Measurements from ENCODE around the gene RXYLT1.
"Not testable (repeated sequence)": the region's sequence is repeated elsewhere in the genome, so short reads cannot be mapped to it uniquely, and the experiment has no call there.

RXYLT1 gene

DNA sequence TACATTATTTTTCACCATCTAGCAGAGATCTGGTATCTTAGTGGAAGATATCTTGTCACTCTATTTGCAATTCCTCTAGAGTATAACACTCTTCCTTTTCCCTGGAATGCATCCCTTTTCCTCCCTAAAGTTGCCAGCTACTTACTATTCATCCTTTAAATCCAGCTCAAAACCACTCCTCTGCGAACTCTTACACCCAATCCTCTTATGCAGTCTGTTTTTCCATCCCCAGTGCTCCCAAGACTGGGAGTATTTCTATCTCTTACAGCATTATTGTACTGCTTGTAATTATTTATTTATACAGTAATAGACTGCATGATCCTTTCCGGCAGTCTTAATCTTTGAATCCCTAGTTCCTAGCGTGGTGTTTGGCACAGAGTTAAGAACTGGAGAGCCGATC is 61.9 kb downstream of the RXYLT1 start:
- Histone ChIP-seq H3K4me1 (ENCODE audit: control insufficient read depth in 1 of 2, insufficient read depth in 1 of 2, low read depth in 1 of 2, low read length in 1 of 2) (peaks cover 11 to 19% of the 10 kb centered on the region in 2 experiments), H3K36me3 (no peaks in the 10 kb centered on the region), H3K4me3 (ENCODE audit: low read depth in 1 of 2, low read length in 1 of 2) (no peak overlapping the region), H3K27me3 (peaks cover 70% of the 10 kb centered on the region), H3K27ac (no peak overlapping the region), H3K9me3 (no peaks in the 10 kb centered on the region)
- TF ChIP-seq, protein P1, sequence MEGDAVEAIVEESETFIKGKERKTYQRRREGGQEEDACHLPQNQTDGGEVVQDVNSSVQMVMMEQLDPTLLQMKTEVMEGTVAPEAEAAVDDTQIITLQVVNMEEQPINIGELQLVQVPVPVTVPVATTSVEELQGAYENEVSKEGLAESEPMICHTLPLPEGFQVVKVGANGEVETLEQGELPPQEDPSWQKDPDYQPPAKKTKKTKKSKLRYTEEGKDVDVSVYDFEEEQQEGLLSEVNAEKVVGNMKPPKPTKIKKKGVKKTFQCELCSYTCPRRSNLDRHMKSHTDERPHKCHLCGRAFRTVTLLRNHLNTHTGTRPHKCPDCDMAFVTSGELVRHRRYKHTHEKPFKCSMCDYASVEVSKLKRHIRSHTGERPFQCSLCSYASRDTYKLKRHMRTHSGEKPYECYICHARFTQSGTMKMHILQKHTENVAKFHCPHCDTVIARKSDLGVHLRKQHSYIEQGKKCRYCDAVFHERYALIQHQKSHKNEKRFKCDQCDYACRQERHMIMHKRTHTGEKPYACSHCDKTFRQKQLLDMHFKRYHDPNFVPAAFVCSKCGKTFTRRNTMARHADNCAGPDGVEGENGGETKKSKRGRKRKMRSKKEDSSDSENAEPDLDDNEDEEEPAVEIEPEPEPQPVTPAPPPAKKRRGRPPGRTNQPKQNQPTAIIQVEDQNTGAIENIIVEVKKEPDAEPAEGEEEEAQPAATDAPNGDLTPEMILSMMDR (IDR thresholded peaks at IDR 0.05): no peak

DNA sequence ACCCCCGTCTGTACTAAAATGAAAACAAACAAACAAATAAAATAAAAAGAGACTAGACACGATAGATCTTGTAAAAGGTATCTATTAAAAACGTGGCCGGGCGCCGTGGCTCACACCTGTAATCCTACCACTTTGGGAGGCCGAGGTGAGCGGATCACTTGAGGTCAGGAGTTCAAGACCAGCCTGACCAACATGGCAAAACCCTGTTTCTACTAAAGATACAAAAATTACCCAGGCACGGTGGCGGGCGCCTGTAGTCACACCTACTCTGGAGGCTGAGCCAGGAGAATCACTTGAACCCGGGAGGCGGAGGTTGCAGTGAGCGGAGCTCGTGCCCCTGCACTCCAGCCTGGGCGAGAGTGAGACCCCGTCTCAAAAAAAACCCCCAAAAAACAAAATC is 63.0 kb downstream of the RXYLT1 start:
- peaks cover 11 to 19% of the 10 kb centered on the region in 2 experiments for H3K4me1 ChIP-seq (ENCODE audit: control insufficient read depth in 1 of 2, insufficient read depth in 1 of 2, low read depth in 1 of 2, low read length in 1 of 2)
- not testable (repeated sequence) for H3K4me3 ChIP-seq (ENCODE audit: low read depth in 1 of 2, low read length in 1 of 2); H3K36me3 ChIP-seq; H3K27ac ChIP-seq; H3K9me3 ChIP-seq
- H3K27me3 ChIP-seq: peaks cover 69% of the 10 kb centered on the region

DNA sequence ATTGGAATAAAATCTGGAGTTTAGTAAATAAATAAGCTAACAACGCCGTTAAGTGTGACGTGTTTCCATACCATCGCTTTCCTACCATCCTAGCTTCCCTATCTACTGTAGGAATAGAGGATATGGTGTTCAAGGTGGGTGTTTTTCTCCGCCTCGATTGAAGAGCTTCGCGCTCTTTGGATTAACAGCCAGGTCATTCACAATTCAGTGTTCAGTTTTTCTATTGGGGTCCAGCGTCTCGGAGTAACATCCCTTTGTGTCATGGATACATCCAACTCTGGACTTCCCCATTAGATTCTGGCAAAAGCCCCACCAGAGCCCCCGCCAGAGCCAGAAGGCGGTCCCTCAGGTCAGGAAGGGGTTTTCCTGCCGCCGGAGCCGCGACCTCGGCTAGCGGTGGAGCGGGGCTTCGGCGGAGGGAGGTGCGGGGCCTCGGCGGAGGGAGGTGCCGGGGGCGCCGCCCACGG is 63.6 kb downstream of the RXYLT1 start:
- H3K27ac ChIP-seq: no peak overlapping the region
- TF ChIP-seq, protein P1 (IDR thresholded peaks at IDR 0.05): no peak

DNA sequence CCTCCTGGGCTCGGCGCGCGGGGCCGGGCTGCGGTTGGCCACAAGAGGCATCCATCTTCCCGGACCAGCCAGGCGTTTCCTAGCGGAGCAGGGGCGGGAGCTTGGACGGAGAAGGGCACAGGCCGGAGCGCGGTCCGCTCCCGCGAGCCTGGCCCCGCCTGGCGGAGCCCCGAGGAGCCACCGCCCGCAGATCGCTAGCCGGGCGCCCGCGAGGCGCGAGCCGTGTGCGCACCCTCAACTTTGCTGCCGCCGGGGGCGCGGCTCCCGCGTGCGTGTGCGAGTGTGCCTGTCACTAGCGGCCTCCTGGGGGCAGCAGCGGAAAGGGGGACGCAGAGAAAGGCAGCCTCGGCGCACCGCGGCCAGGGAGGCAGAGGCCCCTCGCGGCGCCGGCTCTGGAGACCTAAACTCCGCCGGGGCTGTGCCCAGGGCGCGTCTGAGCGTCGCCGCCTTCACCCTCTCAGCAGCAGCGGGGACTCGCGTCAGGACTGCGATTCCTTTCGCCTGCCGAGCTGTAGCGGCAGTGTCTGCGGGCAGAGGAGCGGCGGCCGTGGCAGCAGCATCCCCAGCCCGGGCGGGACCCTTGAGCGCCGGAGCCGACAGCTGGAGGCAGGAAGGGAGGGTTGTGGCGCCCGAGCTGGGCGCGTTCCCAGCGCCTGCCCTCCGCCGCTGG is 64.1 kb downstream of the RXYLT1 start:
- H3K4me3 ChIP-seq (ENCODE audit: low read depth in 1 of 2, low read length in 1 of 2): peak overlapping the region; percentile 48 to 65
- H3K27me3 ChIP-seq: peaks cover 68% of the 10 kb centered on the region
- TF ChIP-seq, protein P1 (IDR thresholded peaks at IDR 0.05): no peak
- H3K4me1 ChIP-seq (ENCODE audit: control insufficient read depth in 1 of 2, insufficient read depth in 1 of 2, low read depth in 1 of 2, low read length in 1 of 2): peaks cover 11 to 19% of the 10 kb centered on the region in 2 experiments
- no peak overlapping the region for H3K27ac ChIP-seq
- no peaks in the 10 kb centered on the region for H3K9me3 ChIP-seq
- no peaks in the 10 kb centered on the region for H3K36me3 ChIP-seq

More for the DNA sequence above, 63.6 kb downstream of the RXYLT1 start:
- Histone ChIP-seq H3K4me3 (ENCODE audit: low read depth in 1 of 2, low read length in 1 of 2) (peak overlapping the region; percentile 48 to 65), H3K9me3 (no peaks in the 10 kb centered on the region), H3K36me3 (no peaks in the 10 kb centered on the region), H3K27me3 (peaks cover 68% of the 10 kb centered on the region), H3K4me1 (ENCODE audit: control insufficient read depth in 1 of 2, insufficient read depth in 1 of 2, low read depth in 1 of 2, low read length in 1 of 2) (peaks cover 11 to 19% of the 10 kb centered on the region in 2 experiments)

DNA sequence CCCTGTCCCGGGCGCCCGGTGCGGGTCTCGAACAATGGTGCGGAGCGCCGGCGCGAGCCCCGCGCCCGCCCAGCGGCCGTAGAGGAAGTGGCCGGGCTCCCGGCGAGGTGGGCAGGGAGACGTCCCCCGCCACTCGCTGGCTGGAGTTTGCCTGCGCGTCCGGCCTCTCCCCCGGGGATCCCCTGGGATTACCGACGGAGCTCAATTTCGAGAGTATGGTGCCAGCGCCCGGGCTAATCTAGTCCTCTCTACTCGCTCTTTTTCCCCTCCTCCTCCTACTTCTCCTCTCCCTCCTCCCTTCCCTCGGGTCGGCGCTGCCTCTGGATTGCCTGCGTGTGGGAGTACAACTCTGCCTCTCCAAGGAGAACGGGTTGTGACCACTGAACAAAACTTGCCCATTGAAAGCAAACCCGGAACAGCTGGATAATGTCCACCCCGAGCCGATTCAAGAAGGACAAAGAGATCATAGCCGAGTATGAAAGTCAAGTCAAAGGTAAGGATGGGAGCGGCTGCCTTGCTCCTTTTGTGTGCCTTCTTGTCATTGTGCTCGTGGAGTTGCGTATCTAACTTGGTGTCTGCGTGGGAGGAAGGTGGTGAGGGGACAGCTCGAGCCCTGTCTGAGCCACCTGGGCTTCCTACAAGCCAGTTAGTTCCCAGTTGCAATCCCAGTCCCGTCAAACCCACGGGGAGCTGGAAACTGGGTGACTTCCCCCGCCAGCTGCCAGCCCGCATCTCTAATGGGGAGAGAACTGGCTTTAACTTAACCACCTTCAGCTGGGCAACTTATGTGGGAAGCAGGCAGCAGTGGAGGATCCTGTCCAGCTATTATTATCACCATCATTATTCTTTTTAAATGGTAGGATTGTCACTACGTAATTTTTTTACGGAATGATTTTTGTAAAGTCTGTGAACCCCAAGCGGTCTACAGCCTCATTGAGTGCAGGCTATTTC is 65.0 kb downstream of the RXYLT1 start, which contains the start of gene SRGAP1:
SRGAP1 (plus strand) TSS at position 310 of the 951 bp plus-strand sequence; CDS start at position 427, 117 bp downstream.
- Histone ChIP-seq H3K4me1 (ENCODE audit: control insufficient read depth in 1 of 2, insufficient read depth in 1 of 2, low read depth in 1 of 2, low read length in 1 of 2) (peaks cover 11 to 19% of the 10 kb centered on the region in 2 experiments), H3K27me3 (peaks cover 68% of the 10 kb centered on the region), H3K4me3 (ENCODE audit: low read depth in 1 of 2, low read length in 1 of 2) (peak within 1 kb of the TSS; percentile 48 to 65), H3K9me3 (no peaks in the 10 kb centered on the region), H3K36me3 (no peaks in the 10 kb centered on the region), H3K27ac (no peak within 1 kb of the TSS)
- TF ChIP-seq, protein P1 (IDR thresholded peaks at IDR 0.05): no peak

All from neutrophil (primary cell).